HPDE6-E6E7 (cell line): ENCODE data around the gene ABHD12.

Experiments used
- DNase-seq: peaks from one replicate; pipeline ENCODE4 v3.0.0; 2011; ENCODE audit warnings: missing footprints; ENCODE audit errors: extremely low spot score

Gene ABHD12

DNA sequence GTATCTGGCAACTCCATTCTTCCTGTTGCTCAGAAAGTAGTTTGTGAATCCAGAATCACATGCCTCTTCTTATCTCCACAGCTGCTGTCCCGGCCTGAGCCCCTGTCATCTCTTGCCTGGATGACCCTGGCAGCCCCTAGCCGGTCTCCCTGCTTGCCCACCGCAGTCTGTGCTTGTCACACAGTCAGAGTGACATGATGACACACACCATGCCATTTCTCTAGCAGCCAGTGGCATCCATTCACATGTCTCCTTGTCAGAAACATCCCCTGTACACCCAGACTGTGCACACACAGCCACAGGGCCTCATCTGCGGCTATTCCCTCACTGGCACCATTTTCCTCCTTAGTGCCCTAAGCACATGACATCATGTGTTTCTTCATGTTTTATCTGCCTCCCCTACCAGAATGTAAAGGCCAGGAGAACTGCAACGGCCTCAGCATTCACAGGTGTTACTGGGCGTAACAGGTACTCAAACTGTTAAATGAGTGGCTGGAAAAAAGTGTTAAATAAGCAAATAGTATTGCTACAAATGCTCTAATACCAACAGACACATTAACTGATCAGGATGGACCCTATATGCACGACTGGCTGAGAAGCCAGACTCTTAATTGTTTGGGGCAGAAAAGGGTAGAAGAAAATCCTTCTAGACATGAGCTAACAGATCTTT, 9.6 kb downstream of the ABHD12 start:
- DNase-seq = no peak

DNA sequence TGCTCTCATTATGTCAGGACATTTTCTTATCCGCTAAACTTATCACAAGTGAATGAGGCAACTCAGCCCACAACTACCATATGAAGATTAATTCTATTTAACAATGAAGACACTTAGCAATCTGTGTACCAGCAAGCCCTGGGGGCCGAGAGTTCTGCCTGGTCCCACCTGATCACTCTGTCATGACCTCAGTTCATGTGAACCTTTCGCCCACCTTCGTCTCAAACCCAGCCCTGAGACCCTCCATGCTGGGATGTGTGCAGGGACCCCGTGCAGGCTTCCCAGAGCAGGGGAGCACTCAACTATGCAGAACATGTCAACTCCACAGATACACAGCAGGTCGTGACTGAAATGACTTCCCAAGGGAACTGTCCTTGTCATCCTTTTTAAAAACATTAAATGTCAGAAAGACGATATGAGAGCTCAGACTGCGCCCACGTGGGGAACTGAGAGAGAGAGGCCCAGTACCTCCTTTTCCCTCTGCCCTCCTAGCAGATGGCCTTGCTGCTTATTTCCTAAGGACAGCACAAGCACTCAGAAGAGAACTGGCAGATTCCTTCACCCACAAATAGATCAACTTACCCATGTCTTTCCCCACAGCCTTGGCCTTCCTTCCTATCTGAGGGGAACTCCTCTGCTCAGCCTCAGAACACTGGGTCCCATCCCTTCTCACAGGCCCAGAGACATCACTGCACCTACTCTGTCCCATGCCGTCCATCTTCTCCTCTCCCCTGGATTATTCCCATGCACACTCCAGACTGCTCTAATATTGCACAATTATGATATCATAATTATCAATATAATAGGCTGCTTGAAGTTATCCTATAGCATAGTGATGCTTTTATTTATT, 11.5 kb downstream of the ABHD12 start:
- no peak for DNase-seq

DNA sequence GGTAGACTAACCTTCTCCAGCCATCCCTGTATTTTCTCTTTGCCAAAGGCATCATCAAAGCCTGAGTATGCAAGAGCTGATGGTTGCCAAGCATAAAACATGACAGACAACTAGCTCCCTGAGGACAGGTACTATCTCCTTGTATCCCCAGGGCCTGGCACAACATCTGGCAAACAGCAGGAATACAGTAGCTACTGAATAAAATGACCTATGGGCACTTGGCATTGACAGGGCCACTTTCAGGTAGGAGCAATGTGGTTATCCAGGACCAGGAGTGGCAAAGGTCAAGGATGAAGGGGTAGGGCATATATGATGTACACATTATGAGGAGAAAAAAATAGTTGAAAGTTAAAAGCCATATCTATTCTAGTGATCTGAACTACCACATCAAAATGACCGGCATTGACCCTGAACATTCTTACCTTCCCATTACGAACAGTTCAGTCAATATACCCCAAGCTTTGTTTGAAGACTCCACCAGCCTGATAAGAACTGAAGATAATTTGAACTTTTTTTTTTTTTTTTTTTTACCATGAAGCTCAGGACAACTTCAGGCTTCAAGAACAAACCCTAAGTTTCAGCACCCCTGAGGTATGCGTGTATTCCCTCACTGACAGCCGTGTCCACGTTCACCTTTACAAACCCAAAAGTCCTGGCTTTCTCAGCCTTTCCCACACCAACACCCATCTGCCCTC, 12.3 kb downstream of the ABHD12 start:
- DNase-seq = no peak

DNA sequence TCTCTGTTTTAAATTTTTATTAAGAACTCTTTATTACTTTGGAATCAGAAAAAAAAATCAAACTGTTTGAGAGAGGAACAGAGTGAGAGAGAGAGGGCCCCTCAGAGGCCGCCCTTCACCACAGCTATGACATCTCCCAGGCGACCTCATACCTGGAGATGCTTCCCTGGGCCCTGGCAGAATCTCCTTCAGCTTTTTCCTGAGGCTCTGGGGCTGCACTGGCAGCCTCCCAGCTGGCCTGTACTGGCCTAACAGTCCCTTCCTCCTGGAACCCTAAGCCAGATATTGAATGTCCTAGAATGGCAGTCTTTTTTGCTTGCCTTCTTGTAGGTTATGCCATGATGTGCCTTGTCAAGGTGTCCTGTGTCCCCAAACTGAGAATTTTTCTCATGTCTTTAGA, 13.7 kb downstream of the ABHD12 start:
- no peak for DNase-seq

DNA sequence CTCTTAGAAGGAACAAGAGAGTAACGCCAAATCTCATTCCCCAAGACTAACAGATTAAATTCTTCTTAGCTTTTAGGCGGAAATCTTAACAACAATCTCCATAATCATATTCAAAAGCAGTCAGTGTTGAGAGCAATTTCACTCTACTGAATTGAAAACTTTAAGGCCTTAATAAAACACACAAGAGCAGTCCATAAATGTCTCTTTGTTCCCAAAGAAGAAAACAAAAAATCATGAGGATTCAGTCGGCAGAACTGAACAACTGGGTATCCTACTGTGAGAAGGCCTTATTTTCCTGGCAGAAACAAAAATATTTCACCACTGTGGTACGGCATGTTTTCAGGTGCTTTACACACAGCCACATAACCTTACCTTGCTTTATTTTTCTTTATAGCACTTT, 14.4 kb downstream of the ABHD12 start:
- DNase-seq = no peak

DNA sequence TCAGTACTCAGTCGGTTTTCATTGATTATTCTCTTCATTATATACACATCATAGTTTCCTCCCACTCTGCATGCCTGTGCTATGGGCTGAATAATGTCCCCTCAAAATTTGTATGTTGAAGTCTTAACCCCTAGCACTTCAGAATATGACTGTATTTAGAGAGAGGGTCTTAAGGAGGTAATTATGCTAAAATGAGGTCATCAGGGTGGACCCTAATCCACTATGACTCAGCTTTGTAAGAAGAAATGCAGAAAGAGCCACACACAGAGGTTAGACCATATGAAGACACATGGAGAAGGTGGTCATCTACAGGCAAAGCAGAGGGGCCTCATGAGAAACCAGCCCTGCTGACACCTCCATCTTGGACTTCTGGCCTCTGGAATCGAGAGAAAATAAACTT, 15.8 kb downstream of the ABHD12 start:
- DNase-seq = no peak

DNA sequence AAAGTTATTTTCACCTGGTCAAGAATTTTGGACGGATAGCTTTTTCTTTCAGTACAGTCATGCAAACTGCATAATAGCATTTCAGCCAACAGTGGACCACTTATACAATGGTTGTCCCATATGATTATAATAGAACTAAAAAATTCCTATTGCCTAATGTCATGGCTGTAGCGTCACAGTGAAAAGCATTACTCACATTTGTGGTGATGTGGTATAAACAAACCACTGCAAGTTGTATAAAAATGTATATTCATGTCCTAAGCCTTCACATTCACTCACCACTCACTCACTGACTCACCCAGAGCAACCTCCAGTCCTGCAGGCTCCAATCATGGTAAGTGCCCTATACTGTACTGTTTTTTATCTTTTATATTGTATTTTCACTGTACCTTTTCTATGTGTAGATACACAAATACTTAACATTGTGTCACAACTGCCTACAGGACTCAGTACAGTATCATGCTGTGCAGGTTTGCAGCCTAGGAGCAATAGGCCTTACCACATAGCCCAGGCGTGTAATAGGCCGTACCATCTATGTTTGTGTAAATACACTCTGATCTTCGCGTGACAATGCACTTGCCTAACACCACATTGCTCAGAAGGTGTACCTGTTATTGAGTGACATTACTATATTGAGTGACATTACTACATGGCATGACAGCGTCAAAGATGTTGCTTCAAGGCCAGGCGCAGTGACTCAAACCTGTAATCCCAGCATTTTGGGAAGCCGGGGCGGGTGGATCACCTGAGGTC, 17.9 kb downstream of the ABHD12 start:
- DNase-seq = peak; percentile 41

DNA sequence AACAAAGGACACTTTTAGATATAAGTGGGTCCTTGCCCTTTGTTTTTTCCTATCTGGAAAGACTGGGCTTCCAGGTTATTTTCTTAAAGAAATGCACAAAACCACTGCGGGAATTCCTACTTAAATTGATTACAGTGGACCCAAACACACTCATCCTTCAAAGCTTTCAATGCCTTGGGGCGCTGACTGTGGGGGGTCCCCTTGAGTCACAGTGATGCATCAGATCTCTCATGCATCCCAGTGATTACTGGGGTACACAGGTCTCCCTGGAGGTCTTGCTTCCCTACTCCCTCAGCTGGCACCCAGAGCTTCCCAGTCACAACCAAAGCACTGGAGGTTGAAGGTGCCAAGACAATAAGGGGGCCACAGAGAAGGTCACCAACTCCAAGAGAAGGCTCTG, 20.7 kb downstream of the ABHD12 start:
- DNase-seq = no peak

DNA sequence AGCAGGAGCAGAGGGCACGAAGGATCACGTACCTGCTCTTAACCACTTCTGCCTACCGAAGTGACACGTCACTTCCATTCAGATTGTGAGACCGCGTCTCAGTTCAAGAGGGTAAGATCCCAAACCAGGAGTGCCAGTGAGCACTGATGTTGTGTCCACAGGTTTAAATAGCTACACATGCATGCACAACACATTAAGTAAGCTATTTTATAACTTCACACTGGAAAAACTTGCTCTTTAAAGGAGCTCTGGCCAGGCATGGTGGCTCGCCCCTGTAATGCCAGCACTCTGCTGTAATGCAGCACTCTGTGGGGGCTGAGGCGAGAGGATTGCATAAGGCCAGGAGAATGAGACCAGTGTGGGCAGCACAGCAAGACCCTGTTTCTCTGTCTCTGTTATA, 21.1 kb downstream of the ABHD12 start:
- no peak for DNase-seq

DNA sequence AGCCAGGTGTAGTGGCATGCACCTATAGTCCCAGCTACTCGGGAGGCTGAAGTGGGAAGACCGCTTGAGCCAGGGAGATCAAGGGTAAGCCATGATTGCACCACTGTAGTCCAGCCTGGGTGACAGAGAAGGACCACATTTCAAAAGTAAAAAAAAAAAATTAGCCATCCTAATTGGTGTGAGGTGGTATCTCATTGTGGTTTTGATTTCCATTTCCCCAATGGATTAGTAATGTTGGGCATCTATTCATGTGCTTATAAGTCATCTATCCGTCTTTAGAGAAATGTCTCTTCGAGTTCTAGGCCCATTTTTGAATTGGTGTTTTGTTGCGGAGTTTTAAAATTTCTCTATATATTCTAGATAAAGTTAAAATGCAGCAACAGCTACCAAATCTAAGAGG, 21.7 kb downstream of the ABHD12 start:
- DNase-seq = no peak

DNA sequence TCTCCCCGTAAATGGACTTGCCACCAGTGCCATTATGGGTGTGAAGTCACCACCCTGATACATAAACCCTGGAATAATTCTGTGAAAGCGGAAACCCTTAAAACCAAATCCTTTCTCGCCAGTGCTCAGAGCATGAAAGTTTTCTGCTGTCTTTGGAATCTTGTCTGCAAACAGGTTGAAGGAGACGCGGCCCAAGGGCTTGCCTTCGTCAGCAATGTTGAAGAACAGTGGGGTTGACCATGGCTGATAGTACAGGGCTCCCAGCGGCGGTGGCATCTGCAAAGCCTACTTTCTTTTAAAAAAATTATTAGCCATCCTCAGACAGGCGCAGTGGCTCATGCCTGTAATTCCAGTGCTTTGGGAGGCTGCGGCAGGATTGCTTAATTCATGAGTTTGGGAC, 22.1 kb downstream of the ABHD12 start:
- no peak for DNase-seq

DNA sequence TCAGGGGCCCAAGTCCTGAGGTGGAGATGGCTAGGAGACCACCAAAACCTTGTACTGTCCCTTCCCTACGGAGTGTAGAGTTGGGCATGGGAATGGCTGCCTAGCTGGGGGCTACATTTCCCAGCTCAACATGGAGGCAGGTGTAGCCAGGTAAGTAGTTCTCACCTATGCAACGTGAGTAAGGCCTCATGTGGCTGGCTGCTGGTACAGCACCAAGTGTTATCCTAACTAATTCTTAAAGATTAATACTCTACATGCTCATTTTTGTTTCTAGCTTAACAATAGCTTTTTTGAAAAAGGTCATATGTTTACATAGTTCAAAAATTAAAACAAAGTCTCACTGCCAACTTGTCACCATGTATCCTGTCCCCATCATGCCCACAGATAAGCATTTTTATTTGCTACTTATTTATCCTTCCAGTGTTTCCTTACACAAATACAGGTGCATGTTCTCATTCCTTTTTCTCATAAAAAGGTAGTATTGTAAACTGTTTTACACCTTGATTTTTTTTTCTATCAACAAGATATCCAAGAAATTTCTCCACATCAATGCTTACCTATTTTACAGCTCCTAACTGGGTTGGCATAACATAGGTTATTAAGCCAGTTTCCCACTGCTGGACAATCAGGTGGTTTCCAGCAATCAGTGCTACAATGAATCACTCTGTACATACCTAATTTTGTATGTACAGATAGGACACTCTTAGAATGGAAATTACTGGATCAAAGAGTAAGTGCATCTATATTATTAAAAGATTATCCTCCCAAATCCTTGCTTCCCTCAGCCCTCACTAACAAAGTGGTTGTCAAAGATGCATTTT, 25.5 kb downstream of the ABHD12 start:
- no peak for DNase-seq

DNA sequence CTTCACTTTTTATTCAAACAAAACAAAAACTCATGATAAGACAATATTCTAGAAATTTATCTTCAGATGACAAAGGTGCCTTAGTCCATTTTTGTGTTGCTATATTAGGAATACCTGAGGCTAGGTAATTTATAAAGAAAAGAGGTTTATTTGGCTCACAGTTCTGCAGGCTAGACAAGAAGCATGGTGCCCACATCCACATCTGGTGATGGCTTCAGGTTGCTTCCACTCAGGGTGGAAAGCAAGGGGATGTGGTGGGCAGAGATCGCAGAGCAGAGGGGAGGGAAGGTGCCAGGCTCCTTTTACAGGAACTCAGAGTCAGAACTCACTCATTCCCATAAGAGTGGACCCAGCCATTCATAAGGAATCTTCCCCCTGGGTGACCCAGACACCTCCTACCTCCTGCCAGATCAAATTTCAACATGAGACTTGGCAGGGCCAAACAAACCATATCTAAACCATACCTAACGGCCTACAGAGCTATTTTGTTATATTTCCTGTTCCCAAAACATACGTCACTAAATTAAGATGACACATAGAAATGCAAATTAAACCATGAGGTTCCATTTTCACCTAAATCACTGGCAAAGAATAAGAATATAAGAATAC, 26.4 kb downstream of the ABHD12 start:
- DNase-seq = no peak

DNA sequence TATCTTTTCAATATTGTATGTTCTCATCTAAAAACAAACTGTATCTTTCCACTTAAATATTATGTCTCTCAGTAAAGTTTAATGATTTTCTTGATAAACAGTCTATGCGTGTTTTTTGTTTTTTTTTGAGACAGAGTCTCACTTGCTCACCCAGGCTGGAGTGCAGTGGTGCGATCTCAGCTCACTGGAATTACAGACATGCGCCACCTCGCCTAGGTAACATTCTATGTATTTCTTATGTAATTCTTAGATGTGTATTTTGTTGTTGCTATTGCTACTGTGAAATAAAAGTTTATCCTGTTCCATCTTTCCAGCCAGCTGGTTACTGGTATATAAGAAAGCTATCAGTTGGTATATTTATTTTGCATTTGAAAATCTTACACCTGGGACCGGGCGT, 29.4 kb downstream of the ABHD12 start:
- no peak for DNase-seq

DNA sequence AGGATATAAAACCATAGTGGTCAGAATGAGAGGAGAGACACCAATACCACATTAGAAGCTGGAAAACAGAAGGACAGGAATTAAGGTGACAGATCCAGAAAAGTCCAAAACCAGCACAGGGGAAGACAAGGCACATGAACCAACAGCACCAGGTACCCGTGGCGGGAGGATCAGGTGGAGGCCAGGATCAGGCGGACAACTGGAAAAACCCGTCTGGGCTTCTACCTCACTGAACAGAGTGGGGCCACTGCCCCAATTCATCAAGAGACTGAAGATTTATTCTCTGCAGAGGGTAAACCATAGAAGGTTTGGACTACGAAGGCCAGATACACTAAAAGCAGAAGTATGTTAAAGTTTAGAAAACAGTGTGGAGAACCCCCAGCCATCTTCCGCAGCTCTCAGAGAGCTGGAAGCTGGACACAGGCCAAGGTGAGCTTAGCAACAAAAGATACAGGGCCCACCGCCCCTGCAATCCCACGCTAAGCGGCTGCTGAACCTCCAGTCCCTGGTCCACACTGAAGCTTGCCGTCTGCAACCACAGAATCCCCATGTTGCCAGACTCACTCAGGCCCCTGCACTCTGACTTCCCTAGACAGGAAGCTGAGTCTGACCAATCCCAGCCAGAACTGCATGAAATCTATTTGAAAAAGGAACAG, 29.9 kb downstream of the ABHD12 start:
- DNase-seq = no peak

DNA sequence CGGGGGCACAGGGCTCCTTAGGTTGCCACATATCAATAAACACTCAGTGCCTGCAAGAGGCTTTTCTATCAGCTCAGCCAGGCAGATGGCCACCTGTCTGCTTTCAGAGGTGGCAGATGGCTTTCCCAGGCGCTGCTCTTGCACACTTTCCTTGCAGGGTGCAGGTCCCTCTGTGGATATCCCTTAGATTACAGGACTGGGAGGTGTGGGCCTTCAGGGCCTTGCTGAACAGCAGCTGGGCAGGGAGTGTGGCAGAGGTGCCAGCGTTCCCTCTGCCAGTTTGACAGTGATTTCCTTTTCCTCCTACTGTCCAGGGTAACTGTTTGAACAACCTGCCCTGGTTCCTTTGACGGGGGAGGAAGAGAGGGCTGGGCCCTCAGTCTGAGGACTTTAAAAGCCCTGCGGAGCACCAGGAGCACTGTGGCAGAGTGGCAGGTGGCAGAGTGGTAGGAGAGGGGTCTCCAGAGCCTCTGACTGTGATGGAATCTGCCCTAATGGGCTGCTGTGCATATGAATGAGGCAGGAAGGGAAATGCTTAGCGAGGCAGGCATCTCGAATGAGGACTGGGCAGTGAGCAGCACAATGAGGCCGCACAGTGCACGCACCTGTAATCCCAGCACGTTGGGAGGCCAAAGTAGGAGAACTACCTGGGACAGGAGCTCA, 34.2 kb downstream of the ABHD12 start:
- DNase-seq = no peak

DNA sequence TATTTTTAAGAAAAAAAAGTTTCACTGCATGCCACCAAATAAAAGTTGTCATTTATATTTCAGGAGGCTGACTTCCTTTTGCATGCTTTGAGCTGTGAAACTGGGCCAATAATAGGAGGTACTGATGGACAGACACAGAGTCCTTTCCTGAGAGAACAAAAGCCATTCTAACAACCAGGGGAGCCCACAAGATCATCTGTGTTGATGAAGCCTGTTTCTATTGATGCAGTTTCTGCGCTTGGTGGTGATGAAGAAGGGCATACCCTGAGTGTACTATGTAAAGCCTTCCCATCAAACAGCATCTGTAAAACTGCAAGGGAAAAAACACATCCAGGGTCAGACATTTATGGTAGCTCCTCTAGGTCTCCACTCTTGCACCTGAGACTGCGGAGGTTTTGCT, 34.8 kb downstream of the ABHD12 start:
- DNase-seq = no peak

DNA sequence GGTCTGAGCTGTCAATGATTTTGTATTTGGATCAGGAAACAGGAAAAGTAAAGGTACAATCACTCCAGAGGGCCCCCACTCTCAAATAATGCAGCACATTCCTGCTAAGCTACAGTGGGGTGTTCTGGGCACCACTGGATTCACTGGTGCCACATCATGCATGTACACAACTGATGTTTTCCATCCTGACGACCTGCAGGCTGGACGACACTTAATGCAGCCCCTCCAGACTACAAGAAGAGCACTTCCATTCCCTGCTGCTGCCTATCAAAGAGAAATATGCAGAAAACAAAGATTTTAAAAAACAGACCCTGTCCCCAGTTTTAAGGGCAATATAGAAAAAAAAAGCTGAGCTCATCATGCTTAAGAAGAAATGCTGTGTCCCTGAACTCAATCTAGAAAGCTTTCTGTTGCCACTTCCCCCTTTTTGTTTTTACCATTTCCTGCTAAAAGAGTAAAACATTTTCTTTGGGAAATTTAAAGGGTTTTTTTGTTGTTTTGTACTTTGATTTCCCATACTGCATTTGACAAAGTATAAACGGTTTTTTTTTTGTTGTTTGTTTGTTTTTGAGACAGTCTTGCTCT, 35.5 kb downstream of the ABHD12 start:
- DNase-seq = no peak
